Prostate gland (tissue), 2 donors: ENCODE measurements around the gene FOXP1.

Experiments
- CTCF ChIP-seq, 4 experiments: fragments of 200-600 bp in 2 of 4; fragments of 450-650 bp in 2 of 4; sonication (generic) in 2 of 4; IDR thresholded peaks; 1 replicate in 3 of 4; 2 replicates in 1 of 4; pipeline ENCODE4 v1.5.1; 2016 to 2019; ENCODE audit warnings: antibody characterized with exemption in 4 of 4, mild to moderate bottlenecking in 2 of 4, moderate library complexity in 2 of 4
- POLR2A ChIP-seq: fragments of 450-650 bp; IDR thresholded peaks from one replicate; pipeline ENCODE4 v1.6.1; 2016; ENCODE audit warnings: antibody characterized with exemption, mild to moderate bottlenecking
- POLR2AphosphoS5 ChIP-seq: sonication (generic); formaldehyde crosslinking; IDR thresholded peaks from one replicate; pipeline ENCODE4 v1.6.1; 2017; ENCODE audit warnings: antibody characterized with exemption

GRCh38 chr3:71042759-71043158 lies 540.8 kb downstream of the FOXP1 start:
- TF ChIP-seq POLR2AphosphoS5 (no peak), CTCF (IDR thresholded peaks at IDR 0.05) (no peak), POLR2A (no peak)
